HG03439 (cell line): ENCODE measurements around the gene TMEM233.
"Not testable (repeated sequence)": the region's sequence is repeated elsewhere in the genome, so short reads cannot be mapped to it uniquely, and the experiment has no call there.

ENCODE experiments used
- ATAC-seq: cut with Tn5 transposase; IDR thresholded peaks from one replicate; pipeline ENCODE4 v1.9.1; 2021; ENCODE audit warnings: mild to moderate bottlenecking, moderate library complexity; ENCODE audit not compliant: unreplicated experiment

Gene TMEM233

GRCh38 chr12:119652665-119653064 is 59.1 kb downstream of the TMEM233 start:
- no peak for ATAC-seq

- ATAC-seq, result not testable (repeated sequence)
These were observed 63.4 kb downstream of the TMEM233 start for GRCh38 chr12:119657001-119657400.

GRCh38 chr12:119658166-119658565 is 64.6 kb downstream of the TMEM233 start:
- not testable (repeated sequence) for ATAC-seq

GRCh38 chr12:119659289-119659897 is 65.8 kb downstream of the TMEM233 start:
- no peak for ATAC-seq

GRCh38 chr12:119660076-119660475 is 66.5 kb downstream of the TMEM233 start:
- ATAC-seq, result no peak

GRCh38 chr12:119661882-119662281 is 68.3 kb downstream of the TMEM233 start:
- no peak for ATAC-seq

- no peak for ATAC-seq
These were observed 71.1 kb downstream of the TMEM233 start for GRCh38 chr12:119664642-119665041.

- ATAC-seq, result no peak
These were observed 71.8 kb downstream of the TMEM233 start for GRCh38 chr12:119665164-119665929.

- ATAC-seq, result no peak
These were observed 72.7 kb downstream of the TMEM233 start for GRCh38 chr12:119666226-119666795.

- no peak for ATAC-seq
These were observed 73.5 kb downstream of the TMEM233 start for GRCh38 chr12:119666900-119667576.

- peak; percentile 91 for ATAC-seq
These were observed 74.2 kb downstream of the TMEM233 start, which contains the start of gene PRKAB1 for GRCh38 chr12:119667577-119668323. Gene PRKAB1 (plus strand): TSS chr12:119668133. CDS start chr12:119668245, 112 bp downstream.

- ATAC-seq, result no peak
These were observed 74.8 kb downstream of the TMEM233 start for GRCh38 chr12:119668324-119668841.

- no peak for ATAC-seq
These were observed 76.3 kb downstream of the TMEM233 start for GRCh38 chr12:119669744-119670472.

- no peak for ATAC-seq
These were observed 77.5 kb downstream of the TMEM233 start for GRCh38 chr12:119671070-119671469.

GRCh38 chr12:119672194-119672593 is 78.6 kb downstream of the TMEM233 start:
- no peak for ATAC-seq

GRCh38 chr12:119673634-119674033 is 80.1 kb downstream of the TMEM233 start:
- no peak for ATAC-seq

- no peak for ATAC-seq
These were observed 81.0 kb downstream of the TMEM233 start for GRCh38 chr12:119674560-119674959.

GRCh38 chr12:119676022-119676421 is 82.4 kb downstream of the TMEM233 start:
- no peak for ATAC-seq

GRCh38 chr12:119676573-119676972 is 83.0 kb downstream of the TMEM233 start:
- ATAC-seq, result no peak

GRCh38 chr12:119678459-119678858 is 84.9 kb downstream of the TMEM233 start:
- no peak for ATAC-seq
